Panc1 (cell line): ENCODE data around the gene MBD6.

Source experiments
- POLR2AphosphoS5 ChIP-seq: IDR thresholded peaks from 2 replicates; pipeline ENCODE4 v1.6.1; 2012; ENCODE audit warnings: mild to moderate bottlenecking, low read depth, low read length, moderate library complexity
- TCF7L2 ChIP-seq: IDR thresholded peaks from 2 replicates; pipeline ENCODE4 v1.6.1; 2011; ENCODE audit warnings: mild to moderate bottlenecking, low read depth, low read length, inconsistent platforms
- TF ChIP-seq, protein P1 (sequence below): fragments of 450-650 bp; IDR thresholded peaks from 2 replicates; pipeline ENCODE4 v1.5.1; 2017; ENCODE audit warnings: mild to moderate bottlenecking
- TF ChIP-seq, protein P2 (sequence below), 2 experiments: IDR thresholded peaks; 2 replicates each; pipeline ENCODE4 v1.6.1; 2011 to 2012; ENCODE audit warnings: low read depth in 2 of 2, control low read depth in 1 of 2, low read length in 1 of 2, mild to moderate bottlenecking in 1 of 2, moderate library complexity in 1 of 2; ENCODE audit not compliant: insufficient read depth in 1 of 2

DNA sequence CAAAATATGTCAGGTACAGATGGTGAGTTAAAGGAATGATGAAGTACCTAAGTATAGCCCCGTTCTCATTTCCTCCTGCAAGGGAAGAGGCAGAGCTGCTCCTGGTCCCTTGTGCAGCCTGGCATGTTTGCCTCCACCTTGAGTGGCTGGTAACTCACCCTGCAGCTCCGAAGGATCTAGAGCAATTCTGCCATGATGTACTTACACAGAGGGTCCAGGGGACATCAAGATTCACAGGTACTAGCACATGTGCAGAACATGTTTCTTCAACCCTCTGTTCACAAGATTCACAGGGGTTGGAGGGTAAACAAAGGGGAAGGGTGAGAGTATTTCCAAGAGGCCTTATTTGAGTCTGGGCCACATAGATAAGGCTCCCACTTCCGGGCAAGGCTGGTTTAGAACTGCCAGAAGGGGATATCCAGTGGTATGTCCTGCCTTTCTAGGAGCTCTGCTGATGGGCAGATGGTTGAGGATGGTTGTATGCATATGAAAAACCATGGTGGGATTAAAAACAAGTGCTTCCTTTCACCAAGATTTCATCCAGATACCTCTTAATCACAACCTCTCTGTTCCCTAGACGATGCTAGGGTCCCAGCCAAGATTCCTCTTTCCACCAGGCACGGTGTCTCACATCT lies 16.6 kb downstream of the MBD6 start:
- TF ChIP-seq, protein P1, sequence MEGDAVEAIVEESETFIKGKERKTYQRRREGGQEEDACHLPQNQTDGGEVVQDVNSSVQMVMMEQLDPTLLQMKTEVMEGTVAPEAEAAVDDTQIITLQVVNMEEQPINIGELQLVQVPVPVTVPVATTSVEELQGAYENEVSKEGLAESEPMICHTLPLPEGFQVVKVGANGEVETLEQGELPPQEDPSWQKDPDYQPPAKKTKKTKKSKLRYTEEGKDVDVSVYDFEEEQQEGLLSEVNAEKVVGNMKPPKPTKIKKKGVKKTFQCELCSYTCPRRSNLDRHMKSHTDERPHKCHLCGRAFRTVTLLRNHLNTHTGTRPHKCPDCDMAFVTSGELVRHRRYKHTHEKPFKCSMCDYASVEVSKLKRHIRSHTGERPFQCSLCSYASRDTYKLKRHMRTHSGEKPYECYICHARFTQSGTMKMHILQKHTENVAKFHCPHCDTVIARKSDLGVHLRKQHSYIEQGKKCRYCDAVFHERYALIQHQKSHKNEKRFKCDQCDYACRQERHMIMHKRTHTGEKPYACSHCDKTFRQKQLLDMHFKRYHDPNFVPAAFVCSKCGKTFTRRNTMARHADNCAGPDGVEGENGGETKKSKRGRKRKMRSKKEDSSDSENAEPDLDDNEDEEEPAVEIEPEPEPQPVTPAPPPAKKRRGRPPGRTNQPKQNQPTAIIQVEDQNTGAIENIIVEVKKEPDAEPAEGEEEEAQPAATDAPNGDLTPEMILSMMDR = no peak
- no peak for TF ChIP-seq POLR2AphosphoS5
- TF ChIP-seq, protein P2, sequence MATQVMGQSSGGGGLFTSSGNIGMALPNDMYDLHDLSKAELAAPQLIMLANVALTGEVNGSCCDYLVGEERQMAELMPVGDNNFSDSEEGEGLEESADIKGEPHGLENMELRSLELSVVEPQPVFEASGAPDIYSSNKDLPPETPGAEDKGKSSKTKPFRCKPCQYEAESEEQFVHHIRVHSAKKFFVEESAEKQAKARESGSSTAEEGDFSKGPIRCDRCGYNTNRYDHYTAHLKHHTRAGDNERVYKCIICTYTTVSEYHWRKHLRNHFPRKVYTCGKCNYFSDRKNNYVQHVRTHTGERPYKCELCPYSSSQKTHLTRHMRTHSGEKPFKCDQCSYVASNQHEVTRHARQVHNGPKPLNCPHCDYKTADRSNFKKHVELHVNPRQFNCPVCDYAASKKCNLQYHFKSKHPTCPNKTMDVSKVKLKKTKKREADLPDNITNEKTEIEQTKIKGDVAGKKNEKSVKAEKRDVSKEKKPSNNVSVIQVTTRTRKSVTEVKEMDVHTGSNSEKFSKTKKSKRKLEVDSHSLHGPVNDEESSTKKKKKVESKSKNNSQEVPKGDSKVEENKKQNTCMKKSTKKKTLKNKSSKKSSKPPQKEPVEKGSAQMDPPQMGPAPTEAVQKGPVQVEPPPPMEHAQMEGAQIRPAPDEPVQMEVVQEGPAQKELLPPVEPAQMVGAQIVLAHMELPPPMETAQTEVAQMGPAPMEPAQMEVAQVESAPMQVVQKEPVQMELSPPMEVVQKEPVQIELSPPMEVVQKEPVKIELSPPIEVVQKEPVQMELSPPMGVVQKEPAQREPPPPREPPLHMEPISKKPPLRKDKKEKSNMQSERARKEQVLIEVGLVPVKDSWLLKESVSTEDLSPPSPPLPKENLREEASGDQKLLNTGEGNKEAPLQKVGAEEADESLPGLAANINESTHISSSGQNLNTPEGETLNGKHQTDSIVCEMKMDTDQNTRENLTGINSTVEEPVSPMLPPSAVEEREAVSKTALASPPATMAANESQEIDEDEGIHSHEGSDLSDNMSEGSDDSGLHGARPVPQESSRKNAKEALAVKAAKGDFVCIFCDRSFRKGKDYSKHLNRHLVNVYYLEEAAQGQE (IDR thresholded peaks at IDR 0.05; ENCODE audit: insufficient read depth in 1 of 2, low read depth in 2 of 2, low read length in 1 of 2) = no peak
- TF ChIP-seq TCF7L2 = no peak
